ENCODE measurements around the gene PLA2G6. TPM values are rescaled to one million over a fixed set of nuclear protein-coding genes. Genes with fewer than 3 reads are reported as not detected.
"Not testable (repeated sequence)": the region's sequence is repeated elsewhere in the genome, so short reads cannot be mapped to it uniquely, and the experiment has no call there.

Gene PLA2G6
- total and polyA plus RNA-seq, 3 donors from 2014 or later, result 89.4 to 135 (median 122) TPM

- WGBS, 2 donors, result 75 to 88% methylated on average over 5 of the region's 5 CpGs
- intact Hi-C loops (cut with DNase I; ENCODE audit: low total_unique reads), result no loop called here
- Histone ChIP-seq H3K27me3 (no peaks in the 10 kb centered on the region), H3K4me3 (no peak overlapping the region), H3K36me3 (ENCODE audit: low read depth, missing control alignments) (no peaks in the 10 kb centered on the region), H3K27ac (no peak overlapping the region), H3K4me1 (no peaks in the 10 kb centered on the region), H3K9me3 (no peaks in the 10 kb centered on the region)
- TF ChIP-seq, protein P1, sequence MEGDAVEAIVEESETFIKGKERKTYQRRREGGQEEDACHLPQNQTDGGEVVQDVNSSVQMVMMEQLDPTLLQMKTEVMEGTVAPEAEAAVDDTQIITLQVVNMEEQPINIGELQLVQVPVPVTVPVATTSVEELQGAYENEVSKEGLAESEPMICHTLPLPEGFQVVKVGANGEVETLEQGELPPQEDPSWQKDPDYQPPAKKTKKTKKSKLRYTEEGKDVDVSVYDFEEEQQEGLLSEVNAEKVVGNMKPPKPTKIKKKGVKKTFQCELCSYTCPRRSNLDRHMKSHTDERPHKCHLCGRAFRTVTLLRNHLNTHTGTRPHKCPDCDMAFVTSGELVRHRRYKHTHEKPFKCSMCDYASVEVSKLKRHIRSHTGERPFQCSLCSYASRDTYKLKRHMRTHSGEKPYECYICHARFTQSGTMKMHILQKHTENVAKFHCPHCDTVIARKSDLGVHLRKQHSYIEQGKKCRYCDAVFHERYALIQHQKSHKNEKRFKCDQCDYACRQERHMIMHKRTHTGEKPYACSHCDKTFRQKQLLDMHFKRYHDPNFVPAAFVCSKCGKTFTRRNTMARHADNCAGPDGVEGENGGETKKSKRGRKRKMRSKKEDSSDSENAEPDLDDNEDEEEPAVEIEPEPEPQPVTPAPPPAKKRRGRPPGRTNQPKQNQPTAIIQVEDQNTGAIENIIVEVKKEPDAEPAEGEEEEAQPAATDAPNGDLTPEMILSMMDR (IDR thresholded peaks at IDR 0.05), result no peak
- no peak for TF ChIP-seq POLR2A (IDR thresholded peaks at IDR 0.05)
- DNase-seq, result no peak
Measured at GRCh38 chr22:38148245-38148644, 33.4 kb downstream of the PLA2G6 start.

GRCh38 chr22:38146166-38146565 lies 35.5 kb downstream of the PLA2G6 start:
- intact Hi-C loops (cut with DNase I; ENCODE audit: low total_unique reads), result not testable (repeated sequence)
- 93 to 97% methylated on average over 3 of the region's 3 CpGs for WGBS, 2 donors

GRCh38 chr22:38144025-38144405 lies 37.6 kb downstream of the PLA2G6 start:
- no peaks in the 10 kb centered on the region for H3K27me3 ChIP-seq
- intact Hi-C loops (cut with DNase I; ENCODE audit: low total_unique reads), result no loop called here
- WGBS, 2 donors, result 93 to 98% methylated on average over 2 to 5 of the region's 5 CpGs
- no peak for DNase-seq
- no peaks in the 10 kb centered on the region for H3K4me1 ChIP-seq
- no peak overlapping the region for H3K4me3 ChIP-seq
- no peaks in the 10 kb centered on the region for H3K9me3 ChIP-seq
- TF ChIP-seq, protein P1 (IDR thresholded peaks at IDR 0.05), result no peak
- no peak for TF ChIP-seq POLR2A (IDR thresholded peaks at IDR 0.05)
- no peak overlapping the region for H3K27ac ChIP-seq
- H3K36me3 ChIP-seq (ENCODE audit: low read depth, missing control alignments), result no peaks in the 10 kb centered on the region

More at GRCh38 chr22:38146166-38146565, 35.5 kb downstream of the PLA2G6 start:
- DNase-seq; H3K9me3 ChIP-seq; H3K4me1 ChIP-seq; H3K27ac ChIP-seq; H3K36me3 ChIP-seq (ENCODE audit: low read depth, missing control alignments); H3K4me3 ChIP-seq; H3K27me3 ChIP-seq: not testable (repeated sequence)

- 87 to 100% methylated on average over 5 of the region's 5 CpGs for WGBS, 2 donors
- Histone ChIP-seq H3K4me1 (no peaks in the 10 kb centered on the region), H3K27ac (no peak overlapping the region), H3K27me3 (no peaks in the 10 kb centered on the region), H3K36me3 (ENCODE audit: low read depth, missing control alignments) (no peaks in the 10 kb centered on the region), H3K4me3 (no peak overlapping the region), H3K9me3 (no peaks in the 10 kb centered on the region)
- TF ChIP-seq, protein P1 (IDR thresholded peaks at IDR 0.05), result no peak
- TF ChIP-seq POLR2A (IDR thresholded peaks at IDR 0.05), result no peak
- intact Hi-C loops (cut with DNase I; ENCODE audit: low total_unique reads), result no loop called here
- DNase-seq, result no peak
Measured at GRCh38 chr22:38142606-38143005, 39.0 kb downstream of the PLA2G6 start.

GRCh38 chr22:38141217-38141973 lies 40.2 kb downstream of the PLA2G6 start:
- no peak overlapping the region for H3K4me3 ChIP-seq
- WGBS, 2 donors, result 79 to 80% methylated on average over 13 to 16 of the region's 16 CpGs
- no peaks in the 10 kb centered on the region for H3K36me3 ChIP-seq (ENCODE audit: low read depth, missing control alignments)
- intact Hi-C loops (cut with DNase I; ENCODE audit: low total_unique reads), result no loop called here
- H3K4me1 ChIP-seq, result no peaks in the 10 kb centered on the region
- no peaks in the 10 kb centered on the region for H3K9me3 ChIP-seq
- no peak for DNase-seq
- H3K27ac ChIP-seq, result no peak overlapping the region
- no peak for TF ChIP-seq POLR2A (IDR thresholded peaks at IDR 0.05)
- TF ChIP-seq, protein P1 (IDR thresholded peaks at IDR 0.05), result no peak
- H3K27me3 ChIP-seq, result no peaks in the 10 kb centered on the region
